Right cardiac atrium (tissue), 5 donors: ENCODE measurements around the gene P2RY12. TPM values are rescaled to one million over a fixed set of nuclear protein-coding genes. Genes with fewer than 3 reads are reported as not detected.
"Not testable (repeated sequence)": the region's sequence is repeated elsewhere in the genome, so short reads cannot be mapped to it uniquely, and the experiment has no call there.

Source experiments
- ATAC-seq, 2 donors: fragments of 200-7000 bp; cut with Tn5 transposase; one replicate each; pipeline versions ENCODE4 v1.8.0 to v1.9.1; 2020; ENCODE audit warnings: moderate library complexity in 2 of 2, mild to moderate bottlenecking in 1 of 2
- DNase-seq, 3 donors: peaks; one replicate each; pipeline ENCODE4 v3.0.0-alpha.2; 2020
- H3K27ac ChIP-seq: one replicate; pipeline ENCODE4 v1.5.1; 2013; ENCODE audit warnings: mild to moderate bottlenecking, low read length, control low read depth, moderate library complexity
- H3K27me3 ChIP-seq: one replicate; pipeline ENCODE4 v1.6.1; 2013; ENCODE audit not compliant: control insufficient read depth, insufficient read depth
- H3K4me1 ChIP-seq: one replicate; pipeline ENCODE4 v1.6.1; 2013; ENCODE audit warnings: low read length; ENCODE audit not compliant: control insufficient read depth, insufficient read depth
- H3K4me3 ChIP-seq: one replicate; pipeline ENCODE4 v1.5.1; 2013; ENCODE audit warnings: low read length, control low read depth
- H3K9me3 ChIP-seq: one replicate; pipeline ENCODE4 v1.6.1; 2013; ENCODE audit warnings: low read length; ENCODE audit not compliant: control insufficient read depth
- WGBS: extraction: QIAGEN DNeasy Blood & Tissue Kit; methylation state at CpG from one replicate; pipeline ENCODE4 v1.1.7; 2013; 5-methylcytosine and 5-hydroxymethylcytosine counted together
- intact Hi-C, 4 donors: fragments of 100-400 bp; cut with DNase I; formaldehyde crosslinking; loops; one replicate each; pipeline versions ENCODE4 v1.11.0 to v1.14.0; 2022 to 2023
- polyA plus RNA-seq: library from polyadenylated mRNA; stranded (reverse); fragments of 200-250 nt; gene quantifications from one replicate; pipeline ENCODE4 v1.2.3, GENCODE V29; 2013
- total RNA-seq, 4 donors: library from RNA; stranded (reverse); fragmentation: NEBNext Ultra II Directional; extraction: Animal tissue kit (Norgen Biotek cat#: 25700); gene quantifications; one replicate each; pipeline ENCODE4 v1.2.1, GENCODE V29; 2021
- donor health status: healthy with polysubstance abuse.
- donor health status: DM: no; HTN: yes; CAD: no.
- donor health status: DM: no; HTN: no; CAD: no.
- donor health status: DM: no; HTN: yes; CAD: no; lungs with severe emphysema.
- donor health status: DM: yes; HTN: yes; CAD: no.

The P2RY12 gene
- total and polyA plus RNA-seq, 5 donors: 1.2 to 4.0 (median 1.4) TPM

DNA sequence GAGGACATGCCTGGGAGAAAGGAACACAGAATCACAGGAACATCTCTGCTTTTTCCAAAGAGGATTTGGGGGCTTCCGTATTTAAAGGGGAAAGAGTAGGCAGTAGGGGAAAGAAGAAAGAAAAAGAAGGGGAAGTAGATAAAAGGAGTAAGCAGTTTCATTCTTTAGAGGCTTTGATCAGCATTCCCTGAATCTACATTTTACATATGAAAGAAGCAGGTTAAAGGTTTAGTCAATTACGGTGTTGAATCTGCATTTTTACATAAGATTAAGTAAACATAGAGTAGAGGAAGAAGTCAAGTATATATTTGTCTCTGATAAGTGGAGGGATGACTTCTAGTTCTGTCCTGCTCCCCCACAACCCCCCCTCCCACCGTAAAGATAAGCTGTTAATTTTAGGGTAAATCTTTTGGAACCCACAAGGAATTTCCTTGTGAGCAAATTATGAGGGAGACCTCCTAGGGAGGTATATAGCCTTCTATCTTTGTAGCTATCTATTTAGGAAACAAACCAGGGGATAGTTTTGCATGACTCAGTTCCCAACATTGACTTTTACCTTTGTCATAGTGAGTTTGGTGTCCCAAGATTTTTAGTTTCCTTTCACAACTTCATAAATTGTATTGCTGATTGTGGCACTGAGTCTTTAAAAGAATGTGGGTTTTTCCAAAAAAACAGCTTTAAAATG, 8.7 kb upstream of the P2RY12 start:
- H3K4me3 ChIP-seq: no peak overlapping the region
- intact Hi-C loops: no loop called here
- DNase-seq (no peak), ATAC-seq (no peak)
- no peaks in the 10 kb centered on the region for H3K9me3 ChIP-seq
- H3K27ac ChIP-seq: no peak overlapping the region
- H3K27me3 ChIP-seq: no peaks in the 10 kb centered on the region
- WGBS: 60% methylated on average over 3 of the region's 3 CpGs
- no peaks in the 10 kb centered on the region for H3K4me1 ChIP-seq

DNA sequence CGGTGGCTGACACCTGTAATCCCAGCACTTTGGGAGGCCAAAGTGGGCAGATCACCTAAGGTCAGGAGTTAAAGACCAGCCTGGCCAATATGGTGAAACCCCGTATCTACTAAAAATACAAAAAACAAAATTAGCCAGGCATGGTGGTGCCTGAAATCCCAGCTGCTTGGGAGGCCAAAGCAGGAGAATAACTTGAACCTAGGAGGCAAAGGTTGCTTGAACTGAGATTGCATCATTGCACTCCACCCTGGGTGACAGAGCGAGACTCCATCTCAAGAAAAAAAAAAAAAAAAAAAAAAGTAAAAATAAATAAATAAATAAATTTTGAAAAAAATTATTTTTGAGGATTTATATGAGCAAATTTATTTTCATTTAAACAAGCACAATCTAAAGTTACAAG, 7.6 kb upstream of the P2RY12 start:
- intact Hi-C loops, H3K4me3 ChIP-seq, H3K27ac ChIP-seq, H3K27me3 ChIP-seq, ATAC-seq, H3K9me3 ChIP-seq, H3K4me1 ChIP-seq, DNase-seq: not testable (repeated sequence)
- WGBS: 93% methylated on average over 3 of the region's 3 CpGs

DNA sequence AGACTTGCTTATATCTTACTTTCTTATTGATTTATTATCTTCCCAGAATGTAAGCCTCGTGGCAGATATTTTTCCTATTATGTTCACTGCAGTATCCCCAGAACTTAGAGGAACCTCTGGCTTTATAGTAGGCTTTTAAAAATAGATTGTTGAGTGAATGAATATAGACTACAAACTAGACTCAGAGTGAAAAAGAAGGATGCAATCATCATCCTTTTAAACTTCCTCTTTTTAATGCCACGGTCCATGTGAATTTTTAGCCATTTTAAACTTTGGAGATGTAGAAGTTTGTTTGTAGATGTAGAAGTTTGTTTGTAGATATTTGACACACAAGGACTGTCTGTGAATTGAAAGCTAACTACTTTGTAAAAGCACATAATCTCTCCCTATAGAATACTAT, 7.2 kb upstream of the P2RY12 start:
- Histone ChIP-seq H3K27me3 (no peaks in the 10 kb centered on the region), H3K4me1 (no peaks in the 10 kb centered on the region), H3K9me3 (no peaks in the 10 kb centered on the region), H3K27ac (no peak overlapping the region), H3K4me3 (no peak overlapping the region)
- ATAC-seq: no peak
- DNase-seq: no peak
- intact Hi-C loops: no loop called here
- 74% methylated on average over 2 of the region's 2 CpGs for WGBS

DNA sequence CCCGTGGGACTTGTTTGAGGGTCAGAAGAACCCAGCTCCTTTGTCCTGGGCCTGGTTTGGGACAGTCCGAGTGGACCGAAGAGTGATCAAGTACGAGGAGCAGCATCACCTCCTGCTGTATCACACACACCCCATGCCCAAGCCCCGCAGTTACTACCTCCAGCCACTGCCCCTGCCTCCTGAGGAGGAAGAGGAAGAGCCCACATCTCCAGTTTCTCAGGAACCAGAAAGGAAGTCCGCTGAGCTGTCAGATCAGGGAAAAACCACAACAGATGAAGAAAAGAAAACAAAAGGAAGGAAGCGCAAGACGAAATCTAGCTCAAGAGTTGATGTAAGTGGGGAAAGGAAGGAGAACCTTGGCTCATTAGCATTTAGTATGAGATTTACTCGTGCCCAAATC, 3.3 kb upstream of the P2RY12 start:
- H3K4me1 ChIP-seq: no peaks in the 10 kb centered on the region
- intact Hi-C loops: no loop called here
- no peaks in the 10 kb centered on the region for H3K9me3 ChIP-seq
- H3K4me3 ChIP-seq: no peak overlapping the region
- no peak overlapping the region for H3K27ac ChIP-seq
- peak; percentile 31 to 36 for ATAC-seq
- no peaks in the 10 kb centered on the region for H3K27me3 ChIP-seq
- 81% methylated on average over 9 of the region's 9 CpGs for WGBS
- DNase-seq: peak in 1 of 3 donors; percentile 35

DNA sequence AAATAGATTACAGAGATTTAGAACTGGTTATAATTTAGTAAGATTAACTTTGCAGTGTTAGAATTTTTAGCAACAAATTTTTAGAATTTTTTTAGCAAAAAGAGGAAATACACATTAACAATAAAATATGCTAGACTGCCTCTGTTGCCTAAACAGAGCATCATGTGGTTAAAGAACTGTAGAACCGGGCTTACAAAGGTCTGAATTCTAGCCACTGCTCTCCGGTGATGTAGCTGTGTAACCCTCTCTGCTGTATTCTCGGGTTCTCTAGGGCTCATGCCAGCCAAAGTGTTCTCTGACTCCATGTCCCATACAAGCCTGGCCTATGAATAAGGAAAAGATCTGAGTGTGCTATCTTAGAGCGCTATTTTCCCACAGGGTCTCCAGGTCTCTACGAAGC, 2.9 kb upstream of the P2RY12 start:
- no peak overlapping the region for H3K27ac ChIP-seq
- no peak overlapping the region for H3K4me3 ChIP-seq
- no peaks in the 10 kb centered on the region for H3K9me3 ChIP-seq
- 87% methylated on average over 5 of the region's 5 CpGs for WGBS
- no peaks in the 10 kb centered on the region for H3K4me1 ChIP-seq
- intact Hi-C loops: no loop called here
- peak in 1 of 2 donors; percentile 16 for ATAC-seq
- H3K27me3 ChIP-seq: no peaks in the 10 kb centered on the region
- DNase-seq: no peak

DNA sequence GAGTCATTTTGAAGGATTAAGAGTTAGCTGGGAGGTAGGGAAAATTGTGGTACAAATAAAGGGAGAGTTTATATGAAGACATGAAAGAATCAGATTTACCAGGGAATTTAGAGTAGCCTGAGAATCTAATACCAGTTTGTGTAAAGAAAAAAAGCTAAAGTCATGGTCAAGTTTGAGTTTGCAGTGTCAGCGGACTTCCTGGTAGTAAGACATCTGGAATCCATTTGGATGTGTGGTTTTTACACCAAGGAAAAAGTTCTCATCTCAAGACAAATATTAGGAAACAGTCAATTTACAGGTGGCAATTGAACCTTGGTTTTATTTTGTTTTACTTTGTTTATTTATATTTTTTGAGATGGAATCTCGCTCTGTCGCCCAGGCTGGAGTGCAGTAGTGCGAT, 1.5 kb upstream of the P2RY12 start:
- intact Hi-C loops: no loop called here
- DNase-seq (no peak), ATAC-seq (no peak)
- Histone ChIP-seq H3K9me3 (no peaks in the 10 kb centered on the region), H3K27me3 (no peaks in the 10 kb centered on the region), H3K4me1 (no peaks in the 10 kb centered on the region), H3K27ac (no peak overlapping the region), H3K4me3 (no peak overlapping the region)
- WGBS: 96% methylated on average over 4 of the region's 4 CpGs

DNA sequence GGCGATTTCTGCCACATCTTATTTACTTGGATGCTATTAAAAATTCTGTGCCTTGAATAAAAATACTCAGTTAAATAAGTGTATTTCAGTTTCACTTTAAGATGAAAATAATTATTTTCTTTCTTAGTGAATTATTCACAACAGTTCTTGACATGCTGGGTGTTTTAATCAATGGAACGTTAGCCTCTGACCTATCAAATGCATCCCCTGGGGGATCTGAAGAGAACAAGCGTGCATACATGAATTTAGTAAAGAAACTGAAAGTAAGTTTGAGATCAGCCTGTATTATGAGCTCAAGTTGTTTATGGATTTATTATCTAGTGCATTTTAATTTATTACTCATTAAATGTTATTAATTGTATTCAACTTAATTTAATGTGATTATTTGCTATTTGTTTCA, 597 bp downstream of the P2RY12 start:
- H3K4me3 ChIP-seq: peak overlapping the region; percentile 49
- no peak overlapping the region for H3K27ac ChIP-seq
- no peak for DNase-seq
- no peaks in the 10 kb centered on the region for H3K9me3 ChIP-seq
- intact Hi-C loops: no loop called here
- WGBS: 51% methylated on average over 3 of the region's 3 CpGs
- no peaks in the 10 kb centered on the region for H3K4me1 ChIP-seq
- peak in 1 of 2 donors; percentile 58 for ATAC-seq
- no peaks in the 10 kb centered on the region for H3K27me3 ChIP-seq

DNA sequence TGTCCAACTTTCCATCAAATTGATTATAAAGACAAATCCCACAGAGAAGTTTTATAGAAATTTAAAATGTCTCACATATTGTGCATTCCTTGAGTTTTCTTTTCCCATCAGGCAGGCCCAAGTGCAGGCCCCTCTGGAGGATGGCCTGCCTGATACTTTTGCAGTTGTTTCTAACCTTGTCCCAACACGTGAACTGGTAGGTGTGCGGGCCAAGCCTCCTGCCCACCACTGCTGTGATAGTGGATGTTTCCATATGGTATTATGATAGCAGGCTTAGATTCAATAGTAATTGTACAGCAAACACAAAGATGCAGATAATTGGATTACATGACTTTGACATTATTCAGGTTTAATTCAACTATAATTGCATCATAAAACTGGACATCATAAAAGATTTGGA, 1.4 kb downstream of the P2RY12 start:
- Histone ChIP-seq H3K4me1 (no peaks in the 10 kb centered on the region), H3K27ac (no peak overlapping the region), H3K9me3 (no peaks in the 10 kb centered on the region), H3K4me3 (no peak overlapping the region), H3K27me3 (no peaks in the 10 kb centered on the region)
- DNase-seq (no peak), ATAC-seq (no peak)
- intact Hi-C loops: no loop called here
- WGBS: 82% methylated on average over 2 of the region's 2 CpGs

DNA sequence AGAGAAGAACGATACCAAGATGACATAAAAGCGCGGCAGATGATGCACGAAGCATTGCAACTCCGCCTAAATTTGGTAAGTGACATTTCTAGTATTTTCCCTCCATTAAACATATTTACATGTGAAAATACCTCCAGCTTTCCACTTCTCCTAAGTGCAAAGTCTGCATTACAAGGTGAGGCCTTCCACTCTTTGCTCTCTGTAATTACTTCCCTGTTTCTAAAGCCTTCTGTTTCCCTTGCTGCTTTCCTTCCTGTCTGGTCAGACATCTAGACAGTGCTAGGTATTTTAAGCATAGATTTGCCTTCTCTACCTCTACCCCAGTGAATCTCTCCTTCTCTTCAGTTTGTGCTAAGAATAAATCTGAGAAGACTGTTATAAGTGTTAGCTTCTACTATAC, 1.9 kb downstream of the P2RY12 start:
- no peak for DNase-seq
- 95% methylated on average over 5 of the region's 5 CpGs for WGBS
- no peaks in the 10 kb centered on the region for H3K4me1 ChIP-seq
- no peaks in the 10 kb centered on the region for H3K9me3 ChIP-seq
- H3K27me3 ChIP-seq: no peaks in the 10 kb centered on the region
- intact Hi-C loops: no loop called here
- H3K4me3 ChIP-seq: no peak overlapping the region
- ATAC-seq: no peak
- H3K27ac ChIP-seq: no peak overlapping the region

DNA sequence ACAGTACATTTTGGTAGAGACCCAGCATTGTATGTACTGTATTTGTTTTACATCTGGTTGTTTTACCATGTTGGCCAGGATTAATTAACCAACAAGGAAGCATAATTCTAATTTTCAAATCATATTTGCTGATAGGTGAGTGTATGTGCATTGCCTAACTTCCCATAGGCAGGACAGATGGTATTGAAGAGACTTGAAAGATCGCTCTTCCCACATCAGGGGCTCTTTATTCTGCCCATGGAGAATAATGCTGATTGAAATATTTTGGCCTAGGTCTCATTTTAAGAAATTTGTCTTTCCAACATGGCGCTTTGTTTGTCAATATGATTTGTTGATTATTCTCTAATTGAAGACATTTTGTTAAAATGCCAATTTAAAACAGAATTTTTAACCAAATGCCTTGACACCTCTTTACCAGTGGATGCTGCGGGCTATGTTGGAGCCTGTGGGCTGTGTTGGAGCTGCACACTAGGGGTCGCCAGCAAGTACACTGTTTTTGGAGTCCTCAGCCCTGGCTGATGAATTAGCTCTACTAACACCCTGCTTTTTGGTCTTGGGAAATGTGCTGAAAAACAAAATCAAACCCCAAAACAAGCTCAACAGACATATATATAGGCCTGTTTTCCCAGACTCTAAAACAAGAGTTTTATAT, 5.3 kb downstream of the P2RY12 start:
- ATAC-seq (peak; percentile 65 to 68), DNase-seq (peak; percentile 31 to 74 (median 63))
- Histone ChIP-seq H3K9me3 (no peaks in the 10 kb centered on the region), H3K4me3 (no peak overlapping the region), H3K27me3 (no peaks in the 10 kb centered on the region), H3K4me1 (no peaks in the 10 kb centered on the region), H3K27ac (no peak overlapping the region)
- 68% methylated on average over 4 of the region's 4 CpGs for WGBS
- intact Hi-C loops: loop anchor here in 1 of 4 donors (5.0 kb wide), 1 partner anchor 458 kb away; no protein-coding TSS in a partner anchor

DNA sequence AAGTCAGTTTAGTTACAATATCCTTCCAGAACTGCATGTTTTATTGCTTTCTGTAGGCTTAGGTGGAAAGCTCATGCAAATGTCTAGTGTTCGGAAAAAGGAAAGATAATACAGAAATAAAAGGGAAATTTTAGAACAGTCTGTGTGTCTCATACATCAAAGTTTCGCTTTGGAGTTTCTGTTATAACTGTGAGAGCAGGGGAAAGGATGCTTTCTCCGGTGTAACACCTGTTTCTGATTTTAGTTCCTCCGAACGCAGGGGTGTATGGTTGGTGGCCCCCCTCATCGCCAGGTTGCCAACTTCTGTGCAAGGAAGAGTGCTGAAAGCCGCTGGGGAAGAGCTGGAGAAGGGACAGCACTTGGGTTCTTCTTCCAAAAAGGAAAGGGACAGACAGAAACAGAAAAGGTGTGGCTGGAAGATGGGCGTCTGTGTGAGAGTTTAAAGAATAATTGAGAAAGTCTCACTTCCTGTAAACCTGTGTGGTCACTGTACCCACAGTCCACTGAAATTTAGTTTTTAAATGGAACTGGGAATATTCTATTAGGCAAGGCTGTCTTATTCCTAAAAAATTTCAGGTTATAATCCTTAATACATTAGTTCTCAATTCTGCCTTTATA, 6.7 kb downstream of the P2RY12 start:
- WGBS: 90% methylated on average over 8 of the region's 8 CpGs
- no peaks in the 10 kb centered on the region for H3K27me3 ChIP-seq
- no peak overlapping the region for H3K27ac ChIP-seq
- no peak for ATAC-seq
- H3K4me3 ChIP-seq: no peak overlapping the region
- H3K4me1 ChIP-seq: no peaks in the 10 kb centered on the region
- no peaks in the 10 kb centered on the region for H3K9me3 ChIP-seq
- intact Hi-C loops: loop anchor here in 1 of 4 donors (5.0 kb wide), 1 partner anchor 459 kb away; no protein-coding TSS in a partner anchor
- DNase-seq: no peak
